Measurements from ENCODE around the gene AGFG2.
"Not testable (repeated sequence)": the region's sequence is repeated elsewhere in the genome, so short reads cannot be mapped to it uniquely, and the experiment has no call there.

AGFG2 gene

GRCh38 chr7:100538654-100539435 lies at the start of gene AGFG2:
Gene AGFG2 (plus strand): TSS chr7:100539203. CDS start chr7:100539347, 144 bp downstream.
- peak; percentile 100 for DNase-seq

- peak; percentile 65 for DNase-seq
Measured at GRCh38 chr7:100489824-100490223, 49.2 kb upstream of the AGFG2 start.

- DNase-seq = no peak
Measured at GRCh38 chr7:100490483-100491191, 48.4 kb upstream of the AGFG2 start.

GRCh38 chr7:100491192-100491578 lies 47.8 kb upstream of the AGFG2 start:
- DNase-seq = no peak

- DNase-seq = no peak
Measured at GRCh38 chr7:100492738-100493475, 46.1 kb upstream of the AGFG2 start.

GRCh38 chr7:100493476-100494264 lies 45.3 kb upstream of the AGFG2 start:
- DNase-seq = peak; percentile 57

GRCh38 chr7:100496509-100496908 lies 42.5 kb upstream of the AGFG2 start:
- DNase-seq = no peak

- DNase-seq = not testable (repeated sequence)
Measured at GRCh38 chr7:100500743-100501142, 38.3 kb upstream of the AGFG2 start.

- DNase-seq = not testable (repeated sequence)
Measured at GRCh38 chr7:100504031-100504430, 35.0 kb upstream of the AGFG2 start.

- DNase-seq = no peak
Measured at GRCh38 chr7:100504887-100505611, 34.0 kb upstream of the AGFG2 start.

GRCh38 chr7:100506356-100506923 lies 32.6 kb upstream of the AGFG2 start:
- DNase-seq = no peak

GRCh38 chr7:100509231-100509630 lies 29.8 kb upstream of the AGFG2 start:
- no peak for DNase-seq

GRCh38 chr7:100510437-100511239 lies 28.4 kb upstream of the AGFG2 start:
- DNase-seq = no peak

- no peak for DNase-seq
Measured at GRCh38 chr7:100513212-100513810, 25.7 kb upstream of the AGFG2 start.

- no peak for DNase-seq
Measured at GRCh38 chr7:100515072-100515532, 23.9 kb upstream of the AGFG2 start.

GRCh38 chr7:100516135-100516812 lies 22.7 kb upstream of the AGFG2 start:
- peak; percentile 48 for DNase-seq

GRCh38 chr7:100517305-100517704 lies 21.7 kb upstream of the AGFG2 start:
- DNase-seq = no peak

- DNase-seq = no peak
Measured at GRCh38 chr7:100519580-100519979, 19.4 kb upstream of the AGFG2 start.

GRCh38 chr7:100520138-100520537 lies 18.9 kb upstream of the AGFG2 start:
- DNase-seq = no peak

GRCh38 chr7:100521076-100521475 lies 17.9 kb upstream of the AGFG2 start:
- no peak for DNase-seq
